Epidermal melanocyte (primary cell): ENCODE data around the gene SARM1.

Experiments
- DNase-seq: peaks from one replicate; pipeline ENCODE4 v3.0.0; 2011; ENCODE audit warnings: low spot score; ENCODE audit not compliant: insufficient read length

The SARM1 gene

GRCh38 chr17:28341516-28341915 lies 30.0 kb upstream of the SARM1 start:
- DNase-seq, result no peak

- DNase-seq, result no peak
Measured at GRCh38 chr17:28342313-28342712, 29.2 kb upstream of the SARM1 start.

GRCh38 chr17:28343491-28343932 lies 28.0 kb upstream of the SARM1 start:
- DNase-seq, result no peak

- no peak for DNase-seq
Measured at GRCh38 chr17:28344011-28344410, 27.5 kb upstream of the SARM1 start.

GRCh38 chr17:28344435-28344901 lies 27.0 kb upstream of the SARM1 start:
- DNase-seq, result no peak

GRCh38 chr17:28345419-28346198 lies 25.9 kb upstream of the SARM1 start:
- DNase-seq, result no peak

GRCh38 chr17:28346199-28346580 lies 25.3 kb upstream of the SARM1 start:
- DNase-seq, result no peak

- no peak for DNase-seq
Measured at GRCh38 chr17:28346746-28347246, 24.7 kb upstream of the SARM1 start.

GRCh38 chr17:28347261-28347891 lies 24.1 kb upstream of the SARM1 start:
- no peak for DNase-seq

GRCh38 chr17:28348979-28349378 lies 22.5 kb upstream of the SARM1 start:
- no peak for DNase-seq

- no peak for DNase-seq
Measured at GRCh38 chr17:28350271-28350670, 21.2 kb upstream of the SARM1 start.

GRCh38 chr17:28357061-28357900 lies 14.2 kb upstream of the SARM1 start, which contains the start of gene POLDIP2:
Gene POLDIP2 (minus strand): TSS chr17:28357527. CDS start chr17:28357448, 79 bp downstream.
- DNase-seq, result peak; percentile 87

- DNase-seq, result no peak
Measured at GRCh38 chr17:28357901-28358197, 13.6 kb upstream of the SARM1 start.

- DNase-seq, result no peak
Measured at GRCh38 chr17:28363186-28363585, 8.3 kb upstream of the SARM1 start.

GRCh38 chr17:28363776-28364650 lies 7.5 kb upstream of the SARM1 start:
- no peak for DNase-seq

- DNase-seq, result no peak
Measured at GRCh38 chr17:28364665-28365363, 6.7 kb upstream of the SARM1 start, which contains the start of gene SEBOX. Gene SEBOX (minus strand): TSS chr17:28365199. CDS start chr17:28365151, 48 bp downstream.

GRCh38 chr17:28365487-28365886 lies 6.0 kb upstream of the SARM1 start:
- DNase-seq, result no peak

- no peak for DNase-seq
Measured at GRCh38 chr17:28366605-28367004, 4.9 kb upstream of the SARM1 start.

- no peak for DNase-seq
Measured at GRCh38 chr17:28367641-28368305, 3.7 kb upstream of the SARM1 start.
